ENCODE data around the gene ST13. TPM values are rescaled to one million over a fixed set of nuclear protein-coding genes. Genes with fewer than 3 reads are reported as not detected.

ST13 gene
- total RNA-seq, 4 donors from 2014 or later: 39.6 to 113 (median 79.7) TPM

DNA sequence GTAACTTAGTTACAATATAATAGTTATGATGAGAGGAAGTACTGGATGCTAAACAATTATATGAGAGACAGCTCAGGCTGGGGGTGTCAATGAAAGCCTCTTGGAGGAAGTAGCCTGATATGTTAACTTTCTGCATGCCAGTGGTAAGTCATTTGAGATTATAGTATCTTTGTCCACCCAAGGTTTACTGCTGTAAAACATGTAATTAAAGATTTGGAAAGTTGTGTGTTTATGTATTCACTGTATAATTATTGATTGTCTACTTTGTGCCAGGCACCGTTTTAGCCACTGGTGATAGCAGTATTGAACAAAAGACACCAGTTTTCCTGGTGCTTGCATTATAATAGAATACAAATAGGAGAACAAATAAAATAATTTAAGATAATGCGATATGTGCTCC is 6.1 kb upstream of the ST13 start:
- TF ChIP-seq EP300 (IDR thresholded peaks at IDR 0.05; ENCODE audit: low read depth): no peak
- no peak for TF ChIP-seq CTCF (IDR thresholded peaks at IDR 0.05)
- no peak for TF ChIP-seq POLR2AphosphoS5 (IDR thresholded peaks at IDR 0.05)
- no peak for TF ChIP-seq POLR2A (IDR thresholded peaks at IDR 0.05)
- in situ Hi-C loops (cut with MboI; ENCODE audit: low pct_ligation_motif_present in 1 of 4, low pct_unique_long_range_greater_than_20kb in 1 of 4, low sequenced_read_pairs in 3 of 4) (no loop called here), intact Hi-C loops (cut with DNase I; ENCODE audit: low total_unique reads) (no loop called here)
- Histone ChIP-seq H3K9me3 (no peaks in the 10 kb centered on the region), H3K27me3 (no peaks in the 10 kb centered on the region), H3K4me1 (peaks cover 4 to 24% (median 8%) of the 10 kb centered on the region in 4 donors), H3K36me3 (no peaks in the 10 kb centered on the region), H3K27ac (no peak overlapping the region), H3K4me3 (no peak overlapping the region)
- WGBS, 2 donors (ENCODE audit: low coverage in 1 of 2): 78 to 82% methylated on average over 2 of the region's 2 CpGs
- no peak for DNase-seq

DNA sequence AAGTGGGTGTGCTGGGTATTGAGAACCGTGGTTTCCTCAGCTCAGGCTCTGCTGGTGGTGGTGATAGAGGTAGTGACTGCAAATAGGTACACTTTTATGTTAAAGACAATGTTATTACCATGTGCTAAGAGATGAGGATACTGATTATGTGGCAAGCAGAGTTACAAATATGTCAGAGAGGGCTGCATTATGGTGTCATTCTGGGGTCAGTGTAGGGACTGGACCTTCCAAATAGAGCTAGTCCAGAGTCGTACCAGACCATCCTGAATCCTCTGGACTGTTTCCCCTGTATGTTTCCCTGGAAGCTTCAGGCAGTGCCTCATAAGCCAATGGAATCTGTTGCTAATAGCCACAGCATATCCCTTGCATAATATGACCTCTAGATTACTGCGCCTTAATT is 5.6 kb upstream of the ST13 start, which contains the start of gene DNAJB7:
Gene DNAJB7 (minus strand): TSS at position 101 of the 400 bp plus-strand sequence. CDS start 119 bp downstream, outside the sequence.
- no peak for TF ChIP-seq CTCF (IDR thresholded peaks at IDR 0.05)
- no peak for TF ChIP-seq POLR2A (IDR thresholded peaks at IDR 0.05)
- no peak for TF ChIP-seq POLR2AphosphoS5 (IDR thresholded peaks at IDR 0.05)
- TF ChIP-seq EP300 (IDR thresholded peaks at IDR 0.05; ENCODE audit: low read depth): no peak
- H3K27ac ChIP-seq: no peak within 1 kb of the TSS
- WGBS, 2 donors (ENCODE audit: low coverage in 1 of 2): 85 to 100% methylated on average over 1 to 3 of the region's 3 CpGs
- no peak within 1 kb of the TSS for H3K4me3 ChIP-seq
- H3K4me1 ChIP-seq: peaks cover 4 to 26% (median 9%) of the 10 kb centered on the region in 4 donors
- no peak for DNase-seq
- intact Hi-C loops (cut with DNase I; ENCODE audit: low total_unique reads): no loop called here
- H3K27me3 ChIP-seq: no peaks in the 10 kb centered on the region
- no peaks in the 10 kb centered on the region for H3K36me3 ChIP-seq
- no peaks in the 10 kb centered on the region for H3K9me3 ChIP-seq
- in situ Hi-C loops (cut with MboI; ENCODE audit: low pct_ligation_motif_present in 1 of 4, low pct_unique_long_range_greater_than_20kb in 1 of 4, low sequenced_read_pairs in 3 of 4): no loop called here

DNA sequence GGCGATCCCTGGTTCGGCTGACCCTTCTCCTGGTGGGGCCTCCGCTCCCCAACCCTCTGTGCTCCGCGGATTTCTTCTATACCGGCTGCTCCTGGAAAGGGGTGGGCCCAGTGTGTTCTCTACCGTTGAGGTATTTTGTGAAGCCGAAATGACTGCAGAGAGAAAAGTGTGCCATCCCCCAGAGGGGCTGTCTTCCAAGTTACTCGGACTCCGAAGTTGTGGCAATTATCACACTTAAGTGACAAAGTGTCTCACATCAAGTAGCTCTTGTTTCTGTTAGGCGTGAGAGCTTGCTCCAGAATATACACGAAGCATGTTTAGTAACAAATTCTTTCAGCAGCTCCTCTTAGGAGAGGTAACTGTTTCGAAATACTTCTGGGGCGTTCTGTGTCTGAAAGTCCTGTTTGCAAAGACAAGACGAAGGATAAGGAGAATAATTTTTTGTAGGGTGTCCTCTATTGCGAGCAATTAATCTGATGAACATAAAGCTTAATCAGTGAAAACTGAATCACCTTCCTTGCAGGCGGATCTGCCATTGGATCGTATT is 943 bp upstream of the ST13 start:
- no peaks in the 10 kb centered on the region for H3K27me3 ChIP-seq
- H3K9me3 ChIP-seq: no peaks in the 10 kb centered on the region
- TF ChIP-seq POLR2AphosphoS5 (IDR thresholded peaks at IDR 0.05): no peak
- no peak for TF ChIP-seq EP300 (IDR thresholded peaks at IDR 0.05; ENCODE audit: low read depth)
- TF ChIP-seq CTCF (IDR thresholded peaks at IDR 0.05): no peak
- no peak for TF ChIP-seq POLR2A (IDR thresholded peaks at IDR 0.05)
- H3K27ac ChIP-seq: peak overlapping the region; percentile 96 to 99 (median 98)
- in situ Hi-C loops (cut with MboI; ENCODE audit: low pct_ligation_motif_present in 1 of 4, low pct_unique_long_range_greater_than_20kb in 1 of 4, low sequenced_read_pairs in 3 of 4) (no loop called here), intact Hi-C loops (cut with DNase I; ENCODE audit: low total_unique reads) (no loop called here)
- 3 to 14% methylated on average over 6 to 18 of the region's 18 CpGs for WGBS, 2 donors (ENCODE audit: low coverage in 1 of 2)
- peak overlapping the region; percentile 71 to 100 (median 88) for H3K4me3 ChIP-seq
- no peaks in the 10 kb centered on the region for H3K36me3 ChIP-seq
- no peak for DNase-seq
- peaks cover 36 to 53% (median 39%) of the 10 kb centered on the region in 4 donors for H3K4me1 ChIP-seq

- no peaks in the 10 kb centered on the region for H3K27me3 ChIP-seq
- no peak for TF ChIP-seq EP300 (IDR thresholded peaks at IDR 0.05; ENCODE audit: low read depth)
- TF ChIP-seq POLR2A (IDR thresholded peaks at IDR 0.05): no peak
- TF ChIP-seq POLR2AphosphoS5 (IDR thresholded peaks at IDR 0.05): no peak
- no peak for TF ChIP-seq CTCF (IDR thresholded peaks at IDR 0.05)
- no peak for DNase-seq
- H3K27ac ChIP-seq: peak overlapping the region; percentile 96 to 99 (median 98)
- intact Hi-C loops (cut with DNase I; ENCODE audit: low total_unique reads) (no loop called here), in situ Hi-C loops (cut with MboI; ENCODE audit: low pct_ligation_motif_present in 1 of 4, low pct_unique_long_range_greater_than_20kb in 1 of 4, low sequenced_read_pairs in 3 of 4) (no loop called here)
- peaks cover 36 to 63% (median 40%) of the 10 kb centered on the region in 4 donors for H3K4me1 ChIP-seq
- H3K9me3 ChIP-seq: no peaks in the 10 kb centered on the region
- H3K36me3 ChIP-seq: no peaks in the 10 kb centered on the region
- WGBS, 2 donors (ENCODE audit: low coverage in 1 of 2): 0% methylated on average over 3 to 22 of the region's 29 CpGs
- peak overlapping the region; percentile 71 to 100 (median 87) for H3K4me3 ChIP-seq
Measured at GRCh38 chr22:40855979-40856512, 393 bp downstream of the ST13 start.

Measured in transverse colon (tissue), 4 donors.